GM12864 (cell line): Measurements from ENCODE around the gene ME2.

Experiments
- DNase-seq: peaks from one replicate; pipeline ENCODE4 v3.0.0-alpha.2; 2011; ENCODE audit warnings: low read depth
- H3K4me3 ChIP-seq: 2 replicates; pipeline ENCODE4 v1.5.1; 2011; ENCODE audit warnings: mild to moderate bottlenecking, low read depth, low read length, control low read depth
- TF ChIP-seq, protein P1 (sequence below): IDR thresholded peaks from 2 replicates; pipeline ENCODE4 v1.5.1; 2011; ENCODE audit warnings: low read depth, mild to moderate bottlenecking, moderate library complexity, low read length, control low read depth, inconsistent platforms; ENCODE audit errors: missing control alignments

The ME2 gene

DNA sequence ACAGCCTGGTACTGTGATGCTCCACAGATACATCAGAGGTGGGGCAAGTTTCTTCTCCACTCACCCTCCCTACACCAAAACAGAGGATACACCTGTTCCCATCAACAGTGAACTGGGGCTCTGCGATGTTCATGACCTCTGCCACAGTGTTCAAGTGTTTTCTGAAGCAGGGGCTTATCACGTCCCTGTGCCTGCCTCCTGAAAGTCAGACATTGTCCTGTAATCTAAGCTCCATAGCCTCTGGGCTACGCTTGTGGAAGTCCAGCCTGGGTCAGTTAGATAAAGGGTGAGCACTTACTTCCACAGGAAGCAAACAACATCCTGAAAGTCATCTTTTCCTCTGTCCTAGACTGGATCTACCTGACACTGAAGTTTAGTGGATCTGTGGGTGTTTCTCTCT, 38.9 kb upstream of the ME2 start:
- no peak for DNase-seq
- H3K4me3 ChIP-seq = no peak overlapping the region
- TF ChIP-seq, protein P1, sequence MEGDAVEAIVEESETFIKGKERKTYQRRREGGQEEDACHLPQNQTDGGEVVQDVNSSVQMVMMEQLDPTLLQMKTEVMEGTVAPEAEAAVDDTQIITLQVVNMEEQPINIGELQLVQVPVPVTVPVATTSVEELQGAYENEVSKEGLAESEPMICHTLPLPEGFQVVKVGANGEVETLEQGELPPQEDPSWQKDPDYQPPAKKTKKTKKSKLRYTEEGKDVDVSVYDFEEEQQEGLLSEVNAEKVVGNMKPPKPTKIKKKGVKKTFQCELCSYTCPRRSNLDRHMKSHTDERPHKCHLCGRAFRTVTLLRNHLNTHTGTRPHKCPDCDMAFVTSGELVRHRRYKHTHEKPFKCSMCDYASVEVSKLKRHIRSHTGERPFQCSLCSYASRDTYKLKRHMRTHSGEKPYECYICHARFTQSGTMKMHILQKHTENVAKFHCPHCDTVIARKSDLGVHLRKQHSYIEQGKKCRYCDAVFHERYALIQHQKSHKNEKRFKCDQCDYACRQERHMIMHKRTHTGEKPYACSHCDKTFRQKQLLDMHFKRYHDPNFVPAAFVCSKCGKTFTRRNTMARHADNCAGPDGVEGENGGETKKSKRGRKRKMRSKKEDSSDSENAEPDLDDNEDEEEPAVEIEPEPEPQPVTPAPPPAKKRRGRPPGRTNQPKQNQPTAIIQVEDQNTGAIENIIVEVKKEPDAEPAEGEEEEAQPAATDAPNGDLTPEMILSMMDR = no peak

DNA sequence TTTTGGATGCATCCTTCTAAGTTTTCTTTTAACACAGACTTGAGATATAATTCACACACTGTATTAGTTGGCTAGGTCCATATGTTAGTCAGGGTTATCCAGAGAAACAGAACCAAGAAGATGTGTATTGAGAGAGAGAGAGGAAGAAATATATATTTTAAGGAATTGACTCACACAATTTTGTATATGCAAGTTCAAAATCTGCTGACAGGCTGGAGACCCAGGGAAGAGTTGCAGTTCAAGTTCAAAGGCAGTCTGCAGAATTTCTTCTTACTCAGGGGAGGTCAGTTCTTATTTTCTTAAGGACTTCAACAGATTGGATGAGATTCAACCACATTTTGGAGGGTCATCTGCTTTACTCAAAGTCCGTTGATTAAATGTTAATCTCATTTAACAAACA, 36.1 kb upstream of the ME2 start:
- no peak overlapping the region for H3K4me3 ChIP-seq
- TF ChIP-seq, protein P1 = no peak
- DNase-seq = no peak

DNA sequence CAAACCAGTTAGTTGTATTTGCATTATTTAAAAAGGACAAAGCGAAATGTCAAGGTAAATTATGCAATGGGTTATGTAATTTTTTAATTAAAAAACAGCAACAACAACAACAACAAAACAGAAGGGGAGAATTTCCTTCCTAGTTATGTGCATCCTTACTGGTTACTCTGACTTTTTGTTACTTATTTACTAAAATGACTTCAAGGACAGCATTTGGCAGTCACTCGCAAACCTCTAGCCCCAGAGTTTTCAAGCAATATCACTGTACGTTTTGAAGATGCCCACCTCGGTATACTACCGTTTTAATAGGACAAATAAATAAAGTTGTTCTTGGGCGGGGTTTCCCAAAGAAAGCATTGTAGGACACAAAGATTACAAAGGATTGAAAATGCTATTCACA, 34.4 kb upstream of the ME2 start:
- no peak for DNase-seq
- H3K4me3 ChIP-seq = no peak overlapping the region
- TF ChIP-seq, protein P1 = no peak

DNA sequence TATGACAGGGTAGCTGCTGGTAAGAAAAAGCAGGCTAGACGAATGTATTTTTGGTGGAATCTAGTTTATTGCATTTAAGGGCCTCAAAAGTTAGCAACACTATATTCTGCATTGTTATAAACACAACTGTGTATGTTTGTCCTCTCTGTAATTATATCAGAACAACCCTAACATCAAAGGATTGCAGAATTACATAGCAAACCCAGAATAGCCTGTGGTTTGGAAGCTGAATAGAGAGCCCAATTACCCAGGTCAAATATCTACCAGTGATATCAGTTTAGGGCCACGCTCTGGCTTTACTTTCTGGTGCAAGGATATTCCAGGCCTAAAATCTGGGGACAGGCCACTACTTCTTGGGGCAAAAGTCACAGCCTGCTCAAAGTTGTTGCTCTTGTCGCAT, 34.0 kb upstream of the ME2 start:
- H3K4me3 ChIP-seq = no peak overlapping the region
- DNase-seq = no peak
- TF ChIP-seq, protein P1 = no peak

DNA sequence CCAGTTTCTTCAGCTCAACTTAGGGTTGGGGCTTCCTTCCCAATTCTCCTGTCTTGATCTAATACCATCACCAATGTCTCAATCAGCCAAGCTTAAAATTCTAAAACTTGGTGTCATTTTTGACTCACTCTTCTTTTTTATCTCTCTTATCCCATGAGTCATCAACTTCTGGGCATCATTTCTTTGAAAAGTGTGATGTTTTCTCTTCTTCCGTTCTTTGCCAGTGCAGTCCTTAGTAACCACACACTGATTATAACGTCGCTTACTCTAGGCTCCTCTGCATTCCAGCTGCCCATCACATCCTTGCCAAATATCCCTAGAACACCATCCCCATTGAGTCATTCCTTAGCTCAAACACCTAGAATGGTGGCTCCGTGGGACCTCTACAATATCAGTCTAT, 31.7 kb upstream of the ME2 start:
- TF ChIP-seq, protein P1 = no peak
- DNase-seq = no peak

DNA sequence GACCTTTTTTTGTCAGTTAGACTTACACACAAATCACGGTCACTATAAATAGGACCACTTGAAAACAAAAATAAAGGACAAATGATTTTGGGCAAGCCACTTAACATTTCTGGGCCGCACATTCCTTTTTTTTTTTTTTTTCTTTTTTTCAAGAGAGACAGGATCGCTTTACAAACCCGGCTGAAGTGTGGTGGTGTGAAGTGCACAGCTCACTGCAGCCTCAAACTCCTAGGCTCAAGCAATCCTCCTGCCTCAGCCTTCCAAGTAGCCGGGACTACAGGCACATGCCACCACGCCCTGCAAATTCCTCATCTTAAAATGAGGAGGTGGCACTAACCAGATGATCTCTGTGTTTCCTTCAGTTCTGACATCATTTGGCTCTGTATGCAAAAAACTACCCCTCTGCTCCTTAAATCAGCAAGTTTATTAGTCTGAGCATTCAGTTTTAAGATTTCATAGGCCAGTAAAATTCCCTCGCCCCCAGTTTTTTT, 30.8 kb upstream of the ME2 start:
- DNase-seq = no peak
- H3K4me3 ChIP-seq = no peak overlapping the region
- TF ChIP-seq, protein P1 = no peak

More for the DNA sequence above, 31.7 kb upstream of the ME2 start:
- no peak overlapping the region for H3K4me3 ChIP-seq

DNA sequence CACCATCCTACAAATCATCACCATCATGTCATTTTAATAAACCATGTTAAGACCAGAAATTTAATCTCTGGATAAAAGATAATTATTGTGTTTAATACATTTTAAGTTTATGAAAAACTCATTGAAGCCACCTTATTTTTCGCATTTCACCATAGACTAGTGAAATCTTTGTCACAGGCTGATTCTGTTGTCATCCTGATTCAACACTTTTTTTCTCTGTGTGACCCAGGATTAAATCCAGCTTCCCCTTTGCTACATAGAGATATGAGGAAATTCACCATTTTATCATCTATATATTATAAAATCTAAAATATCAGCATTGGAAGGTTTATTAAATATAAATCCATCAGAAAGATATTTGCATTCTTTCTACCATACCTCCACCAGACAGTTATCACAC, 29.9 kb upstream of the ME2 start:
- TF ChIP-seq, protein P1 = no peak
- DNase-seq = no peak
- no peak overlapping the region for H3K4me3 ChIP-seq
